ENCODE results near the gene CDKAL1. TPM values are rescaled to one million over a fixed set of nuclear protein-coding genes. Genes with fewer than 3 reads are reported as not detected.

The CDKAL1 gene
- total RNA-seq, 2 donors from 2014 or later = 12.1 to 19.0 TPM

- WGBS = 100% methylated on average over 1 of the region's 1 CpG
- Histone ChIP-seq H3K9me3 (no peaks in the 10 kb centered on the region), H3K4me1 (replicated peaks) (no peaks in the 10 kb centered on the region), H3K27ac (no peak overlapping the region), H3K36me3 (no peaks in the 10 kb centered on the region), H3K4me3 (no peak overlapping the region), H3K27me3 (replicated peaks; ENCODE audit: insufficient read depth) (no peaks in the 10 kb centered on the region)
- DNase-seq (ENCODE audit: low spot score) = no peak
- intact Hi-C loops (cut with DNase I) = no loop called here
- TF ChIP-seq CTCF (IDR thresholded peaks at IDR 0.05) = no peak
- TF ChIP-seq POLR2A (IDR thresholded peaks at IDR 0.05) = no peak
- TF ChIP-seq POLR2AphosphoS5 (IDR thresholded peaks at IDR 0.05) = no peak
Observed at GRCh38 chr6:20915626-20916025, 381.4 kb downstream of the CDKAL1 start.

GRCh38 chr6:20916086-20916485, 381.8 kb downstream of the CDKAL1 start:
- no peaks in the 10 kb centered on the region for H3K27me3 ChIP-seq (replicated peaks; ENCODE audit: insufficient read depth)
- intact Hi-C loops (cut with DNase I) = no loop called here
- no peaks in the 10 kb centered on the region for H3K9me3 ChIP-seq
- WGBS = 91% methylated on average over 3 of the region's 3 CpGs
- H3K4me1 ChIP-seq (replicated peaks) = no peaks in the 10 kb centered on the region
- H3K27ac ChIP-seq = no peak overlapping the region
- no peak for DNase-seq (ENCODE audit: low spot score)
- H3K36me3 ChIP-seq = no peaks in the 10 kb centered on the region
- H3K4me3 ChIP-seq = no peak overlapping the region
- TF ChIP-seq POLR2AphosphoS5 (IDR thresholded peaks at IDR 0.05) (no peak), CTCF (IDR thresholded peaks at IDR 0.05) (no peak), POLR2A (IDR thresholded peaks at IDR 0.05) (no peak)

GRCh38 chr6:20918868-20919267, 384.6 kb downstream of the CDKAL1 start:
- Histone ChIP-seq H3K4me1 (replicated peaks) (no peaks in the 10 kb centered on the region), H3K9me3 (no peaks in the 10 kb centered on the region), H3K27me3 (replicated peaks; ENCODE audit: insufficient read depth) (no peaks in the 10 kb centered on the region), H3K4me3 (no peak overlapping the region), H3K36me3 (no peaks in the 10 kb centered on the region), H3K27ac (no peak overlapping the region)
- TF ChIP-seq POLR2AphosphoS5 (IDR thresholded peaks at IDR 0.05) (no peak), CTCF (IDR thresholded peaks at IDR 0.05) (no peak), POLR2A (IDR thresholded peaks at IDR 0.05) (no peak)
- 96% methylated on average over 2 of the region's 2 CpGs for WGBS
- intact Hi-C loops (cut with DNase I) = no loop called here
- DNase-seq (ENCODE audit: low spot score) = no peak

GRCh38 chr6:20919677-20920385, 385.6 kb downstream of the CDKAL1 start:
- Histone ChIP-seq H3K4me1 (replicated peaks) (no peaks in the 10 kb centered on the region), H3K4me3 (no peak overlapping the region), H3K36me3 (no peaks in the 10 kb centered on the region), H3K27me3 (replicated peaks; ENCODE audit: insufficient read depth) (no peaks in the 10 kb centered on the region), H3K27ac (no peak overlapping the region), H3K9me3 (no peaks in the 10 kb centered on the region)
- 88% methylated on average over 4 of the region's 4 CpGs for WGBS
- intact Hi-C loops (cut with DNase I) = no loop called here
- no peak for DNase-seq (ENCODE audit: low spot score)
- no peak for TF ChIP-seq POLR2AphosphoS5 (IDR thresholded peaks at IDR 0.05)
- TF ChIP-seq POLR2A (IDR thresholded peaks at IDR 0.05) = no peak
- no peak for TF ChIP-seq CTCF (IDR thresholded peaks at IDR 0.05)

- no peak for DNase-seq (ENCODE audit: low spot score)
- no peaks in the 10 kb centered on the region for H3K4me1 ChIP-seq (replicated peaks)
- H3K9me3 ChIP-seq = no peaks in the 10 kb centered on the region
- WGBS = 79% methylated on average over 2 of the region's 2 CpGs
- intact Hi-C loops (cut with DNase I) = no loop called here
- no peak overlapping the region for H3K4me3 ChIP-seq
- no peak for TF ChIP-seq POLR2A (IDR thresholded peaks at IDR 0.05)
- no peak for TF ChIP-seq POLR2AphosphoS5 (IDR thresholded peaks at IDR 0.05)
- TF ChIP-seq CTCF (IDR thresholded peaks at IDR 0.05) = no peak
- H3K36me3 ChIP-seq = no peaks in the 10 kb centered on the region
- H3K27me3 ChIP-seq (replicated peaks; ENCODE audit: insufficient read depth) = no peaks in the 10 kb centered on the region
- no peak overlapping the region for H3K27ac ChIP-seq
Observed at GRCh38 chr6:20921578-20921977, 387.3 kb downstream of the CDKAL1 start.

Measured in prostate gland (tissue), 2 donors.